Ammon's horn (tissue), 1 donor: ENCODE measurements around the gene SOBP.

Experiments
- DNase-seq: peaks from one replicate; pipeline ENCODE4 v3.0.0-alpha.2; 2016; ENCODE audit warnings: low spot score

The SOBP gene

GRCh38 chr6:107523054-107523791, 33.3 kb downstream of the SOBP start:
- no peak for DNase-seq

- DNase-seq = no peak
Measured at GRCh38 chr6:107523794-107524193, 33.9 kb downstream of the SOBP start.

- DNase-seq = no peak
Measured at GRCh38 chr6:107524626-107525025, 34.7 kb downstream of the SOBP start.

- DNase-seq = no peak
Measured at GRCh38 chr6:107531868-107532267, 42.0 kb downstream of the SOBP start.

GRCh38 chr6:107532706-107533105, 42.8 kb downstream of the SOBP start:
- DNase-seq = no peak

GRCh38 chr6:107533415-107534059, 43.6 kb downstream of the SOBP start:
- DNase-seq = no peak

- DNase-seq = no peak
Measured at GRCh38 chr6:107534571-107535141, 44.7 kb downstream of the SOBP start.

GRCh38 chr6:107535626-107536025, 45.7 kb downstream of the SOBP start:
- no peak for DNase-seq

GRCh38 chr6:107536180-107536961, 46.5 kb downstream of the SOBP start:
- DNase-seq = no peak

GRCh38 chr6:107537559-107537958, 47.6 kb downstream of the SOBP start:
- DNase-seq = no peak

GRCh38 chr6:107538856-107539387, 49.0 kb downstream of the SOBP start:
- no peak for DNase-seq

GRCh38 chr6:107539409-107539808, 49.5 kb downstream of the SOBP start:
- no peak for DNase-seq

- DNase-seq = no peak
Measured at GRCh38 chr6:107539849-107540464, 50.0 kb downstream of the SOBP start.

- DNase-seq = peak; percentile 35
Measured at GRCh38 chr6:107540465-107540857, 50.5 kb downstream of the SOBP start.

- no peak for DNase-seq
Measured at GRCh38 chr6:107542192-107542668, 52.3 kb downstream of the SOBP start.

GRCh38 chr6:107543088-107543487, 53.2 kb downstream of the SOBP start:
- no peak for DNase-seq

- no peak for DNase-seq
Measured at GRCh38 chr6:107543567-107543966, 53.6 kb downstream of the SOBP start.

GRCh38 chr6:107545763-107546162, 55.8 kb downstream of the SOBP start:
- DNase-seq = no peak

- no peak for DNase-seq
Measured at GRCh38 chr6:107546691-107547450, 57.0 kb downstream of the SOBP start.

- DNase-seq = no peak
Measured at GRCh38 chr6:107547451-107547840, 57.5 kb downstream of the SOBP start.

GRCh38 chr6:107550241-107550840, 60.4 kb downstream of the SOBP start:
- peak; percentile 67 for DNase-seq
